HG03097 (cell line): ENCODE results near the gene TESPA1.
"Not testable (repeated sequence)": the region's sequence is repeated elsewhere in the genome, so short reads cannot be mapped to it uniquely, and the experiment has no call there.

Experiments used
- ATAC-seq: cut with Tn5 transposase; IDR thresholded peaks from one replicate; pipeline ENCODE4 v1.9.1; 2021; ENCODE audit not compliant: unreplicated experiment, low FRiP score

TESPA1 gene

GRCh38 chr12:54987611-54988231 is 3.2 kb upstream of the TESPA1 start:
- no peak for ATAC-seq

- not testable (repeated sequence) for ATAC-seq
These were observed 2.2 kb upstream of the TESPA1 start for GRCh38 chr12:54986773-54987172.

- no peak for ATAC-seq
These were observed 943 bp downstream of the TESPA1 start for GRCh38 chr12:54983536-54984101.

GRCh38 chr12:54981796-54982195 is 2.8 kb downstream of the TESPA1 start:
- no peak for ATAC-seq

GRCh38 chr12:54980341-54980740 is 4.2 kb downstream of the TESPA1 start:
- no peak for ATAC-seq

- ATAC-seq: no peak
These were observed 6.7 kb downstream of the TESPA1 start for GRCh38 chr12:54977857-54978256.

- no peak for ATAC-seq
These were observed 7.4 kb downstream of the TESPA1 start for GRCh38 chr12:54977155-54977554.

GRCh38 chr12:54975875-54976274 is 8.7 kb downstream of the TESPA1 start:
- no peak for ATAC-seq

- no peak for ATAC-seq
These were observed 9.3 kb downstream of the TESPA1 start for GRCh38 chr12:54975272-54975671.

- no peak for ATAC-seq
These were observed 10.3 kb downstream of the TESPA1 start for GRCh38 chr12:54974279-54974678.

- no peak for ATAC-seq
These were observed 11.0 kb downstream of the TESPA1 start for GRCh38 chr12:54973556-54973955.

- ATAC-seq: no peak
These were observed 13.8 kb downstream of the TESPA1 start for GRCh38 chr12:54970741-54971140.

GRCh38 chr12:54968181-54968730 is 16.3 kb downstream of the TESPA1 start:
- ATAC-seq: no peak

GRCh38 chr12:54967461-54967860 is 17.1 kb downstream of the TESPA1 start:
- no peak for ATAC-seq

GRCh38 chr12:54961190-54961589 is 23.4 kb downstream of the TESPA1 start:
- no peak for ATAC-seq

- ATAC-seq: no peak
These were observed 25.1 kb downstream of the TESPA1 start for GRCh38 chr12:54959291-54960018.

- no peak for ATAC-seq
These were observed 26.4 kb downstream of the TESPA1 start for GRCh38 chr12:54958048-54958658.

GRCh38 chr12:54956818-54957641 is 27.5 kb downstream of the TESPA1 start:
- no peak for ATAC-seq

- ATAC-seq: no peak
These were observed 28.2 kb downstream of the TESPA1 start for GRCh38 chr12:54956322-54956721.

GRCh38 chr12:54954801-54955200 is 29.8 kb downstream of the TESPA1 start:
- no peak for ATAC-seq
